HG03139 (cell line): ENCODE measurements around the gene TBC1D20.
A peak's percentile ranks its signal among the peaks of the same experiment; 100 is the strongest.

ENCODE experiments used
- ATAC-seq: cut with Tn5 transposase; IDR thresholded peaks from one replicate; pipeline ENCODE4 v1.9.1; 2021; ENCODE audit not compliant: unreplicated experiment

TBC1D20 gene

GRCh38 chr20:420721-421574 lies 41.4 kb downstream of the TBC1D20 start:
- no peak for ATAC-seq

DNA sequence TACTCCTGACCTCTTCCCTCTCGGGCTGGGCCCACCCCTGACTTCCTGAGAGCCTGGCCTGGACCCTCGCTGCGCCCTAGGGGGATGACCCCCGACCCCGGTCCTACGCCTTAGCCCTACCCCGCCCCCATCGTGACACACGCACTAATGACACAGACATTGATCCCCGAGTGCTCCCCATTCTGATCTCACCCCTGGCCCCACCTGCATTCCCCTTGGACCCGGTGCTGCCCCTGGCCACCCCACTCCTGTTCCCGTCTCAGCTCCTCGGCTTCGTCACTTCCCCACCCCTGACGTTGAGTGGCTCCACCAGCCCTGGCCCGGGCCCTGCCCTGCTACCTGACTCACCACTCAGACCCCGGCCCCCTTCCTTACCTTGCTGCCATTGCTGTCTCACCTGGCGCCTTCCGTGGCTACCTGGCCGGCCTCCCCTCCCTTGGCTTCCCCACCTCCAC lies 42.1 kb downstream of the TBC1D20 start:
- ATAC-seq: no peak

- no peak for ATAC-seq
Observed at GRCh38 chr20:419556-420165, 42.7 kb downstream of the TBC1D20 start.

DNA sequence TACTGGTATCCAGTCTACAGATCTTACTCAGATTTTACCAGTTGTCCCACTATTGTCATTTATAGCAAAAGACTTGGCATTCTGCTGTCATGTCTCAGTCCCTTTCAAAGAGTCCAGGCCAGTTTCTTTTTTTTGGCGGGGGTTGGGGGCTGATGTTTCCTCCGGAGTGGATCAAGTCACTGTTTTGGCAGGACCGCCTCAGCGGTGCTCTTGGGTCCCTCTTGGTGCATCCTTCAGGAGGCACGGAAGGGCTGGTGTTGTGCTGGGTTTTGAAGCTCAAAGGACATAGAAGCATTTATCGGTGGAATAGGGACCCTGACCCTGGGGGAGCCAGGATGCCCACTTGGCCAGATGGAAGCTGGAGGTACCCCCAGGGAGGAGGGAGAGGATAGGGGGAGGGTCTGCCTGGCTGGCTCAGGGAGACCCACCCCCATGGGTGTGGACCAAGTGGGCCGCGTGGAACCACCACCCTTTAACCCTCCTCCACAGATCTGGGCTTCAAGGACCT lies 43.4 kb downstream of the TBC1D20 start:
- no peak for ATAC-seq

DNA sequence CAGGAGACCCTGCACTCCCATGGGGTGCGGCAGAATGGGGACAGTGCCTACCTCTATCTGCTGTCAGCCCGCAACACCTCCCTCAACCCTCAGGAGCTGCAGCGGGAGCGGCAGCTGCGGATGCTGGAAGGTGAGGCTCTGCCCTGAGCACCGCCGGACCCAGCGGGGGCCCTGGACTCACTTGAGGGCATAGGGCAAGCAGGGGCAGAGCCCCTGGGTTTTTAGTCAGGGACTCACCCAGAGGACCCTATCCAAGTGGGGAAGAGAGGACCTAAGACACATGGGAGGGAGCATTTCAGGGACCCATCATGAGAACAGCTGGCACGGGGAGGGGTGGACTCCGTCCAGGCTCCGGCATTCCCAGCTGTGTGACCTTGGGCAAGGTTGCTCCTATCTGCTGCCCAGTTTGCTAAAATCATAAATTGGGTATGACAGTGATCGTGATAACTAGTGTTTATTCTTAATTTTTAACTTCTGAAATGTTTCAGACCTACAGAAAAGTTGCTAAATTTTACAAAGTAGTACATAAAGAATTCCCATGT lies 44.5 kb downstream of the TBC1D20 start:
- ATAC-seq: no peak

DNA sequence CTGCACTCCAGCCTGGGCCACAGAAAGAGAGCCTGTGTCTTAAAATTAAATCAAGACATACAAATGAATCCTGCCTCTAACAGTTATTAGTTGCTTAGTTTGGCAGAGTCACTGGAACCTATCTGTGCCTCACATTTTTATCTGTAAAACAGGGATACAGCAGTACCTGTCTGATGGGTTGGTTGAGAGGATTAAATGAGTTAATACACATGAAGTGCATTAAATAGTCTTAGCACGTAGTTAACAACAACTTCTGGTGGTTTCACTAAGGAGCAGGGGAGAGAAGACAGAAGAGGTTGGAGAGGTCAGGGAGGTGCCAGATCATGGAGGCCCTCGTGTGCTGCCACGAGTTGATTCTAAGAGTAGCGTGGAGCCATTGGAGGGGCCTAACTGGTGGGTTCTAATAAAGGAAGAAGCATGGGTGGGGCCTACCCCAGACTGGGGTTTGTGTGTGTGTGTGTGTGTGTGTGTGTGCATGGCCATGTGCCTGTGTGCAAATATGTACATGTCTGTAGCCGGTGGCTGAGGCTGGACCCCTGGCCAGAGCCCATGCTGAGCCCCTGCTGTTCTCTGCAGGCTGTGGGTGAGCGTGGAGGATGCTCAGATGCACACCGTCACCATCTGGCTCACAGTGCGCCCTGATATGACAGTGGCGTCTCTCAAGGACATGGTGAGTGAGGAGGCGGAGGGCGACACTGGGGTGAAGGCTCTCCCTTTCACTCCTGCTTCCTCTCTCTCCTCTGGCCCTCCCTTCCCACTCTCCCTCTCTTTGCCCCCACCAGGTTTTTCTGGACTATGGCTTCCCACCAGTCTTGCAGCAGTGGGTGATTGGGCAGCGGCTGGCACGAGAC lies 45.2 kb downstream of the TBC1D20 start:
- ATAC-seq: no peak

DNA sequence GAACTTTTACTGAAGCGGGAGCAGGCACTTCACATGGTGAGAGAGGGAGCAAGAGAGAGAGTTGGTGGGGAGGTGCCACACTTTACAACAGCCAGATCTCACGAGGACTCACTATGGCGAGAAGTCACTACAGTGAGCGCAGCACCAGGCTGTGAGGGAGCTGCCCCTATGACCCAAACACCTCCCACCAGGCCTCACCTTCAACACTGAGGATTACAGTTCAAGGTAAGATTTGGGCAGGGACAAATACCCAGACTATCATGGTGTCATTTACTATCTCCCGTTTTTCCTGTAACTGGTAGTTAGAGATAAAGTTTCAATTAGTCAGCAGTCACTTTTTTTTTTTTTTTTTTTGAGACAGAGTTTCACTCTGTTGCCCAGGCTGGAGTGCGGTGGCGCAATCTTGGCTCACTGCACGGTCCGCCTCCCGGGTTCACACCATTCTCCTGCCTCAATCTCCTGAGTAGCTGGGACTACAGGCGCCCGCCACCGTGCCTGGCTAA lies 46.5 kb downstream of the TBC1D20 start:
- no peak for ATAC-seq

DNA sequence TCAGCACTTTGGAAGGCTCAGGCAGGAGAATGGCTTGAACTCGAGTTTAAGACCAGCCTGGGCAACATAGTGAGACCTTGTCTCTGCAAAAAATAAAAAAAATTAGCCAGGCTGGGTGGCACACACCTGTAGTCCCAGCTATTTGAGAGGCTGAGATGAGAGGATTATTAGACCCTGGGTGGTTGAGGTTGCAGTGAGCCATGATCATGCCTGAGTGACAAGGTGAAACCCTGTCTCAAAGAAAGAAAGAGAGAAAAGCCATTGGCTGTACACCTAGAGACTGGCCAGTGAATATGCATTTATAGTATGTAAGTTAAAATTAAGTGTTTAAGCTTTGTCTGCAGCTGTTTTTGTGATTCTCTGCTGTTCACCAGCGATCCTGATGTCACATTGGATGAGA lies 48.2 kb downstream of the TBC1D20 start:
- no peak for ATAC-seq

DNA sequence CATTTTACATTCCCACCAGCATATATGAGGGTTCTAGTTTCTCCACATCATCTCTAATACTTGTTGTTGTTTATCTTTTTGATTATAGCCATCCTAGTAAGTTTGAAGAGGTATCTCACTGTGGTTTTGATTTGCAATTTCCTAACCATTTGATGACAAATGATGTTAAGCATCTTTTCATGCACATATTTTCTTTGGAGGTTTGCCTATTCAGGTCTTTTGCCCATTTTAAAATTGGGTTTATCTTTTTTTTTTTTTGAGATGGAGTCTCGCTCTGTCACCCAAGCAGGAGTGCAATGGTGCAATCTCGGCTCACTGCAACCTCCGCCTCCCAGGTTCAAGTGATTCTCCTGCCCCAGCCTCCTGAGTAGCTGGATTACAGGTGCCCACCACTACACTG lies 50.3 kb downstream of the TBC1D20 start:
- ATAC-seq: no peak

DNA sequence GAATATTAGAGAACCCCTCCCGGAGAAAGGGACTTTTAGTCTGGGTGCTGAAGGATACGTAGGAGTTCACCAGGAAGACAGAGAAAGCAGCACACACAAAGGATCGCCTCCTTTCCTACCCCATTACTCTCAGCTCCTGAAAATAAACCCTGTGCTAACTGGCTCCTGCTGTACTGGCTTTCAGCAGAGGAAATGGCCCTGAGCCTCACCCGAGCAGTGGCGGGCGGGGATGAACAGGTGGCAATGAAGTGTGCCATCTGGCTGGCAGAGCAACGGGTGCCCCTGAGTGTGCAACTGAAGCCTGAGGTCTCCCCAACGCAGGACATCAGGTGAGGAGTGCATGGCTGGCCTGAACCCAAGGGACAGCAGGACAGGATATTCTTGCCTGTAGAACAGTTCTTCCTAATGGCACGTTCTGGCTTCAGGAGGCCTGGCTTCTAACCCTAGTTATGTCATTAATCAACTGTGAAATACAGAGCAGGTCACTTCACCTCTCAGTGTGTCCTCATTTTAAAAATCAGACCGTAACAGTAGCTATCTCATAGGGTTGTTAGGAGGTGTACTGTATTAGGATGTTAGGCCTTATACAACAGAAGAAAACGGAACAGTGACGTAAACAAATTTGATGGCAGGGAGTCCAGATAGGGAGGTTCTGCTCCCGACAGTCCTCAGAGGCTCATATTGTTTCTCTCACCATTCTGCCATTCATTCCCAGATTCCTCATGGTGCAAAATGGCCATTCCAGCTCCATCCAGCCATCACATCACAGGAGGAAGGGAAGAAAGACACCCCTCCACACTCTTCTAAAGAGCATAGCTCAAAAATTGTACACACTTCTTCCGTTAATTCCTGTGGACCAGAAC lies 52.4 kb downstream of the TBC1D20 start:
- ATAC-seq: no peak

DNA sequence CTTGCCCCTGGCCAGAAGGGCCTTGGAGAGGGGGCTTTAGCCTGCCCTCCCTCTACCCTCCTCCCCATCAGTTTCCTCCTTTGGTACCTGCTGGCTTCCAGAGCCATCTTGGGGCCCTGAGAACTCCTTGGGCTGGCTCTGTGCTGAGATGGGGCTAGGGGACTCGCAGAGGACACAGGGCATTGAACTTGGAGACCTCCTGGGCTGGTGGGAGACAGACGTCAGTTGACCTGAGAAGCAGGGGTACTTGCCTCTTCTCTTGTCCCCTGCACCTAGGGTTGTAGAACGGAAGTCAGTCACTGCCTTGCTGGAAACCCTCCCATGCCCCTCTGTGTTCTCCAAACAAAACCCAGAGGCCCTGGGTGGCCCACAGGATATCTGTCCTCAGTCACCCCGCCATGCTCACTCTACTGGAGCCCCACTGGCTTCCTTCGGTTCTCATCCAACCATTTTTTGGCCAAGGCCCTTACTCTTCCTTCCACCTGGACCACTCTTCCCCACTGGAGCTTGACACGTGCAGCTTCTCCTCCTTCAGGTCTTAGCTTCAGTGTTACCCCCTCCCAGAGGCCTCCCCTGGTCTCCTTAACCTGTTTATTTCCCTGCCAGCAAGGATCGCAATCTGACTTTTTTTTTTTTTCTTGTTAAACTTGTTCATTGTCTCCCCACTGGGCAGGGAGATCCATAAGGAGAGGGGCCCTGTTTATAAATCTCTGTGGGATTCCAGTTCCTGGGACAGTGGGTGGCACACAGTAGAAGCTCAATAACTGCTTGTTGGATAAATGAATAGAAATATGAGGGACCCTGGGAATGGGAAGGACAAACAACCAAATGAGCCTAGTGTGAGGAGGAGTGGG lies 53.3 kb downstream of the TBC1D20 start:
- peak; percentile 17 for ATAC-seq

DNA sequence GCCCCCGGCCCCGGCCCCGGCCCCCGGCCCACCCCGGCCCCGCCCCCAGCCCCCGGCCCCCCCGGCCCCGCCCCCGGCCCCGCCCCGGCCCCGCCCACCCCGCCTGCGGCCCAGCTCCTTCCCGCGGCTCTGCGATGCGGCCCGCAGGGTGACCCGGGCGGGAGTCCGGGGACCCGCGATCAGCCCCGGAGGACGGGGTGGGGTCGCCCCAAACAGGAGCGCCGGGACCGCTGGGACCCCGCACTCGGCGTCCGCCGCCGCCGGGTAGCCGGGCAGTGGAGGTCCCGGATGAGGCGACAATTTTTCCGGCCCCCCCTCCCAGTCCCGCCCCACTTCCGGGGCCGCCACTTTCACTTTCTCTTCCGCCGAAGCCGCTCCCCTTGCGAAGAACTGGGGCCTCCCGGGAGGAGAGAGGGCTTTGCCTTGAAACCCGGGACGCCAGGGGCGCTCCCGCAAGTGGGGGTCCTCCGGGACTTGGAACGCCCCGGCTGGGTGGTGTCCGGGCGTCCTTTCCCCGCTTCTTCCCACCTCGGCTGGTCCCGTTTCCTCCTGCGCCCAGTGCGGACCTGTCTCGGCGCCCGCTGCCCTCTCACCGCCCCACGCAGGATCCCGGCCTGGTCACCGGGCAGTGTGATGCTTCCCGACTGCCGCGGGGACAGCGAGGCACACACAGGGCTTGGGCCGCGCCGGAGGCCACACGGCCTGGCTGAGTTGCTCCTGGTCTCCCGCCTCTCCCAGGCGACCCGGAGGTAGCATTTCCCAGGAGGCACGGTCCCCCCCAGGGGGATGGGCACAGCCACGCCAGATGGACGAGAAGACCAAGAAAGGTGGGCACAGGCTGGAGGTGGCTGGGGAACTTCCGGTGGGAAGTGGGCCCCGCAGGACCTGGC lies 54.1 kb downstream of the TBC1D20 start, which contains the start of gene RBCK1:
RBCK1 (plus strand) TSS at position 347 of the 890 bp plus-strand sequence; CDS start at position 806, 459 bp downstream.
- peak; percentile 60 for ATAC-seq

GRCh38 chr20:407133-407952 lies 55.0 kb downstream of the TBC1D20 start:
- ATAC-seq: peak; percentile 49

DNA sequence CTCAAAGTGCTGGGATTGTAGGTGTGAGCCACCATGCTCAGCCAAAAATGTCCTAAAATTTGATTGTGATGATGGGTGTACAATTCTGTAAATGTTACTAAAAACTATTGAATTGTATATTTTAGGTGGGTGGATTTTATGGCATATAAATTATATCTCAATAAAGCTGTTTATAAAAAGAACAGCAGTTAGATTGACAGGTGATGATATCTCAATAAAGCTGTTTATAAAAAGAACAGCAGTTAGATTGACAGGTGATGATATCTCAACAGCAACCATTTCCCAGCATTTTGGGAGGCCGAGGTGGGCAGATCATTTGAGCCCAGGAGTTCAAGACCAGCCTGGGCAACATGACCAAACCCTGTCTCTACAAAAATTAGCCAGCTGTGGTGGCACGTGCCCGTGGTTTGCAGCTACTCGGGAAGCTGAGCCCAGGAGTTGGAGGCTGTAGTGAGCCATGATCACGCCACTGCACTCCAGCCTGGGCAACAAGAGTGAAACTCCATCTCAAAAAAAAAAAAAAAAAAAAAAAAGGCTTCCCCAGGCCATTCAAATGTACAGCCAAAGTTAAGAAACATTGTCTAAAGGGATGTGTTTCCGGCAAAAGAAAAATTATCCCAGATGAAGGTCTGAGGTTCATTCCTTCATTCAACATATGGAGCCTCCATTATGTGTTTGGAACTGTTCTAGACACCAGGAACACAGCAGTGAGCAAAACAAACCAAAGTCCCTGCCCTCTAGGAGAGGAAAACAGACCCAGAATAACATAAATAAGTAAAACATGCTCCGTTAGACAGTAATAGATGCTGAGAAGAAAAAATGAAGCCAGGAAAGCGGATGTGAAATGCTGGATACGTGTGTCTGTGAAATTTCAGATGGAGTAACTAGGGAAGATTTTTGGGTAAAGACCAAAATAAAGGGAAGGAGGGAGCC lies 55.9 kb downstream of the TBC1D20 start:
- no peak for ATAC-seq

DNA sequence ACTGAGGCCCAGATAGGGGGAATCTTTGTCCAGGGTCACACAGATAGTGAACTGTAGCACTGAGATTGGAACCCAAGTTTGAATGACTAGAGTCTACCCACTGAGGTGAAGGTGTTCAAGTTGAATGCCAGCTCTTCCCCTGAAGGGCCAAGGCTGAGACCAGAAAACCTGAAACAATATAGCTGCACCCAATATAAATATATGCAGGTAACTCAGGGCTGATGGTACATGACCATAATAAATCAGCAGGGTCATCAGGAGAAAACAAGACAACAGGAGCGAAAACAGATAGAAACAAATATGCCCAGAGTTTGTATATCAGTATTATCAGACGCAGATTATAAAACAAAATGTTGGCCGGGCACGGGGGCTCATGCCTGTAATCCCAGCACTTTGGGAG lies 58.2 kb downstream of the TBC1D20 start:
- ATAC-seq: no peak

DNA sequence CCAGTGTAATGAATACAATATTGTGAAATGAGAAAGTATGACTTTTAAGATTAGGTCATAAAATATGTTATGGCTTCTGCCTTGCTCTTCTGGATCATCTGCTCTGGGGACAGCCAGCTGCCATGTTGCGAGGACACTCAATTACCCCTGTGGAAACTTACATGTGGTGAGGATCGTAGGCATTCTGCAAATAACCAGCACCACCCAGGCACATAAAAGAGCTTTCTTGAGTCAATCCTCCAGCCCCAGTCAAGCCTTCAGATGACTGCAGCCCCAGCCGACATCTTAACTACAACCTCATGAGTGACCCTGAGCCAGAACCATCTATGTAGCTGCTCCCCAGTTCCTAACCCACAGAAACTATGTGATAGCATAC lies 58.8 kb downstream of the TBC1D20 start:
- ATAC-seq: no peak
